ENCODE data around the gene F11.
A peak's percentile ranks its signal among the peaks of the same experiment; 100 is the strongest.

F11 gene

DNA sequence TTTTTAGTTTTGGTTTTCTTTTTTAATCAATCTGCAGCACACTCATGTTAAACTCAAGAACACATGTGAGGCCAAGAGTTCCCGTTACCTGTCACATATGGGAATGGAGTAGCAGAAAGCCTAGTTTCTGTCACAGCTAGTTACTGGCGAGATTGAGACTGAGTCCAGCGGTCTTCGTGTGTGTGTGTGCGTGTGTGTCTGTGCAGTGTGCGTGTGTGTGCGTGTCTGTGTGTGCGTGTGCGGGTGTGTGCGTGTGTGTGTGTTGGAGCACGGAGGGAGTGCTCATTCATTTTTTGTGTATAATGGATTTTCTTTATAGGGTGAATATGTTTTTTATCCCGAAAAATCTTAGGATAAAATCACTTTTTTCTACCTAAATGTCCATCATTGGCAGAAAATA, 19.2 kb downstream of the F11 start:
- no peak for DNase-seq (ENCODE audit: low read depth)
- TF ChIP-seq CTCF (IDR thresholded peaks at IDR 0.05; ENCODE audit: low read depth, low read length, missing control alignments) = no peak
- in situ Hi-C loops (cut with HindIII; ENCODE audit: low sequenced_read_pairs) = no loop called here
- H3K4me3 ChIP-seq (ENCODE audit: low read depth, low read length) = no peak overlapping the region

DNA sequence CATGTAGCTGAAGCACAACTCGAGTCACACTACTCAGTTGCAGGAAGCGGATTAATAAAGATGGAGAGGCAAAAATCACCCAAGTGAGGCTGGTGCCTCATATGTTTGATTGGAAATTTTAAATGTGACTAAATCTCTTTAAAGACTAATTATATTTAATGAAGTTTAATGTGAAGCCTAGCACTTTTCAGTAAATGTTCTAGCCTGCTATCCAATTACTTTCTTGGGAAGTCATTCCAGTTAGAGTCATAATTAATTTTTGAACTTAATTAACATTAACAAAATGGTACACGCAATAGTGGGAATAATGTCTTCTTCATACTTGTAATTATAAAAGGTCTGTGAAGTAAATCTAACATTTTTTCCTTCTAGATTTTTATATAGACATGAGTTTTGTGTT, 20.6 kb downstream of the F11 start:
- no peak for TF ChIP-seq CTCF (IDR thresholded peaks at IDR 0.05; ENCODE audit: low read depth, low read length, missing control alignments)
- no peak overlapping the region for H3K4me3 ChIP-seq (ENCODE audit: low read depth, low read length)
- in situ Hi-C loops (cut with HindIII; ENCODE audit: low sequenced_read_pairs) = no loop called here

GRCh38 chr4:186291256-186291890, 25.4 kb downstream of the F11 start:
- H3K4me3 ChIP-seq (ENCODE audit: low read depth, low read length) = no peak overlapping the region
- in situ Hi-C loops (cut with HindIII; ENCODE audit: low sequenced_read_pairs) = loop anchor here (10.0 kb wide), 1 partner anchor 303 kb away; no protein-coding TSS in a partner anchor
- DNase-seq (ENCODE audit: low read depth) = no peak
- no peak for TF ChIP-seq CTCF (IDR thresholded peaks at IDR 0.05; ENCODE audit: low read depth, low read length, missing control alignments)

More for the DNA sequence above, 20.6 kb downstream of the F11 start:
- no peak for DNase-seq (ENCODE audit: low read depth)

DNA sequence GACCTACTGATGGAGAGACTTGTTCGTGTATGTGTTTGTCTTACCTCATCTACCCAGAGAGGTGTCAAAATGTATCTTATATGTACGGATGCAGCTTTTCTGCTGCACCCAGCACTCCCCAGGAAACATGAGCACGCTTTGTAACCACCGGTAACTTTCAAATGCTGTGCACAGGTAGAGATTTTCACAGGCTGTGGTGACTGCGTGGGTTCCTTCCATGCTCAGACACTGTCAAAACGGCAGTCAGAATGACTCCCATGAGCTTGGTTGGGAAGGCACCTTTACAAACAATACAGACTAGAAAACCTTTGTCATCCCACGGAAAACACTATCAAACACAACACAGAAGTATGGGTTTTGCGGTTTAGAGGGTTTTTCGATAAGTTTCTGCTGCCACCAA, 28.2 kb downstream of the F11 start:
- in situ Hi-C loops (cut with HindIII; ENCODE audit: low sequenced_read_pairs) = loop anchor here (10.0 kb wide), 1 partner anchor 301 kb away; no protein-coding TSS in a partner anchor
- DNase-seq (ENCODE audit: low read depth) = no peak
- H3K4me3 ChIP-seq (ENCODE audit: low read depth, low read length) = no peak overlapping the region
- no peak for TF ChIP-seq CTCF (IDR thresholded peaks at IDR 0.05; ENCODE audit: low read depth, low read length, missing control alignments)

DNA sequence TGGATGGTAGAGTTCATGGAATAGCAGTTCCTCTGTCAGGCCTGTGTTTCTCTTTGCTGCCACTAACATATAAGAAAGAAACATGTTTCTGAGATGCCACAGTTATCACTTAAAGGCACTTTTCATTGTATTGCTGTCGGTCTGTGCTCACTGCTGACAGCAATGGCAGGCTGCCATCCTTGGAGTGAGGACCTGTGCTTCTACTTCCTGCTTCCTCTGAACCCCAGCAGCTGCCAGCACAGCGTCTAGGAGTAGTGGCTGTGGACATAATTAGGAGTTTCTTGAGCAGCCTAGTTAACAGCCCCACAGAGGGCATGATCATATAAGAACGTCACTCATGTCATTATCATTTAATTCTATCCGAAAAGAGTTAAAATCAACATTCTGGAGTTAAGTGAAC, 30.5 kb downstream of the F11 start:
- in situ Hi-C loops (cut with HindIII; ENCODE audit: low sequenced_read_pairs) = loop anchor here (10.0 kb wide), 1 partner anchor 298 kb away; no protein-coding TSS in a partner anchor
- H3K4me3 ChIP-seq (ENCODE audit: low read depth, low read length) = no peak overlapping the region
- DNase-seq (ENCODE audit: low read depth) = no peak
- TF ChIP-seq CTCF (IDR thresholded peaks at IDR 0.05; ENCODE audit: low read depth, low read length, missing control alignments) = no peak

DNA sequence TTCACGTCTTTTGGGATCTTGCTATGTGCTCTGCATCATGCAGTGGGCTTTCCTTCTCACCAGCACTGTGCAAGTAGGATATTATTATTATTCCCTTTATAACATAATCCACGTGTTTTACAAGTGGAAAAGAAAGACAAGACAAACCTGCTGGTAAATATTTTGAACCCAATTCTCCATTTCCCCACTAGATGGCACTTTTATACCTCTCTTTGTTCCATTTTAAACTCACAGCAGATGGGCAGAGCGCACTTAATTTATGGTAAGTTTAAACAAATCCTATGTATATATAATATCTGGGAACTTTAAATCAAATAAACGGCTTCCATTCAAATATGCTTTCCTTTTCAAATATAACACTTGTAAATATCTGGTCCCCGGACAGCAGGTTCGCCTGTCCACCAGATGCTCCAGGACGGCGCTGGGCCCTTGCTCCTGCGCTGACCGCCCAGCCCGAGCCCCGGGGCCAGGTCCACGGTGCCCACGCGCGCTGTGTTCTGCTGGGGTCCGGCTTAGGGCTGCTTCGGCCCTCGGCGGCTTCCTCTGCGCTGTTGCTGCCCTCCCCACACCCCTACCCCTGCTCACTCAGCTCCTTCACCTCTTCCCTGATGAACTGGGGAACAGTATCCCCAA, 31.1 kb downstream of the F11 start:
- peak; percentile 49 for TF ChIP-seq CTCF (IDR thresholded peaks at IDR 0.05; ENCODE audit: low read depth, low read length, missing control alignments)
- in situ Hi-C loops (cut with HindIII; ENCODE audit: low sequenced_read_pairs) = loop anchor here (10.0 kb wide), 1 partner anchor 298 kb away; no protein-coding TSS in a partner anchor
- peak; percentile 59 for DNase-seq (ENCODE audit: low read depth)
- H3K4me3 ChIP-seq (ENCODE audit: low read depth, low read length) = no peak overlapping the region
